22Rv1 (cell line): ENCODE results near the gene CCN6.

Source experiments
- CTCF ChIP-seq: fragments of 450-650 bp; IDR thresholded peaks from 2 replicates; pipeline ENCODE4 v1.5.1; 2017; ENCODE audit warnings: mild to moderate bottlenecking
- ZFX ChIP-seq: fragments of 450-650 bp; IDR thresholded peaks from 2 replicates; pipeline ENCODE4 v1.6.1; 2017; ENCODE audit warnings: antibody characterized with exemption, borderline replicate concordance

- no peak for TF ChIP-seq CTCF
- no peak for TF ChIP-seq ZFX
Measured at GRCh38 chr6:112118034-112118433, 64.1 kb downstream of the CCN6 start.
